Smooth muscle cell (in vitro differentiated cells): ENCODE measurements around the gene SAP130. TPM values are rescaled to one million over a fixed set of nuclear protein-coding genes. Genes with fewer than 3 reads are reported as not detected.

ENCODE experiments used
- DNase-seq: peaks from one replicate; lab custom pipeline; 2025; ENCODE audit not compliant: unreplicated experiment; lab: John Stamatoyannopoulos, UW
- H2AFZ ChIP-seq: fragments of 200-600 bp; sonication (generic); 2 replicates; pipeline ENCODE4 v1.6.0; 2016; ENCODE audit warnings: antibody characterized with exemption, low read depth, mild to moderate bottlenecking
- H3F3A ChIP-seq: fragments of 200-600 bp; sonication (generic); 2 replicates; pipeline ENCODE4 v1.6.0; 2017; ENCODE audit warnings: antibody characterized with exemption, low read depth
- H3K27ac ChIP-seq: fragments of 200-600 bp; sonication (generic); 2 replicates; pipeline ENCODE4 v1.5.1; 2016; ENCODE audit warnings: low read depth, mild to moderate bottlenecking
- H3K27me3 ChIP-seq: fragments of 200-600 bp; sonication (generic); 2 replicates; pipeline ENCODE4 v1.6.1; 2016; ENCODE audit warnings: low read depth, mild to moderate bottlenecking
- H3K36me3 ChIP-seq: fragments of 200-600 bp; sonication (generic); 2 replicates; pipeline ENCODE4 v1.5.1; 2016; ENCODE audit warnings: low read depth
- H3K4me1 ChIP-seq: fragments of 200-600 bp; sonication (generic); 2 replicates; pipeline ENCODE4 v1.5.1; 2016; ENCODE audit warnings: low read depth
- H3K4me2 ChIP-seq: fragments of 200-600 bp; sonication (generic); 2 replicates; pipeline ENCODE4 v1.6.0; 2016; ENCODE audit warnings: mild to moderate bottlenecking
- H3K4me3 ChIP-seq: fragments of 200-600 bp; sonication (generic); 2 replicates; pipeline ENCODE4 v1.5.1; 2016; ENCODE audit warnings: mild to moderate bottlenecking
- H3K79me2 ChIP-seq: fragments of 200-600 bp; sonication (generic); 2 replicates; pipeline ENCODE4 v1.6.0; 2016; ENCODE audit warnings: low read depth, mild to moderate bottlenecking
- H3K9ac ChIP-seq: fragments of 200-600 bp; sonication (generic); 2 replicates; pipeline ENCODE4 v1.6.0; 2016; ENCODE audit warnings: low read depth
- H3K9me3 ChIP-seq: fragments of 200-600 bp; sonication (generic); replicated peaks from 2 replicates; pipeline ENCODE4 v1.5.1; 2016; ENCODE audit warnings: low read depth
- H4K20me1 ChIP-seq: fragments of 200-600 bp; sonication (generic); 2 replicates; pipeline ENCODE4 v1.6.0; 2016; ENCODE audit warnings: low read depth
- CTCF ChIP-seq: fragments of 200-600 bp; sonication (generic); IDR thresholded peaks from 2 replicates; pipeline ENCODE4 v1.5.1; 2017; ENCODE audit warnings: borderline replicate concordance, mild to moderate bottlenecking, antibody characterized with exemption; ENCODE audit not compliant: insufficient read depth, poor library complexity, severe bottlenecking
- WGBS: methylation state at CpG from one replicate; pipeline ENCODE4 v1.1.7; 2016; ENCODE audit warnings: low lambda C conversion rate; 5-methylcytosine and 5-hydroxymethylcytosine counted together
- polyA plus RNA-seq: library from polyadenylated mRNA; unstranded; fragments of >200 nt; fragmentation: Nextera tagmentation; extraction: Ambion mirVana; gene quantifications from 2 replicates; pipeline ENCODE4 v1.2.1, GENCODE V29; 2016
- total RNA-seq: library from RNA; depleted of rRNA; stranded (reverse); fragments of >200 nt; gene quantifications from 2 replicates; pipeline ENCODE4 v1.2.3, GENCODE V29; 2014

The SAP130 gene
- total and polyA plus RNA-seq, 2 experiments from 2014 or later, result 15.1 to 20.5 TPM

- H3K9me3 ChIP-seq, result no peaks in the 10 kb centered on the region
- no peak for TF ChIP-seq CTCF
- no peak overlapping the region for H3K9ac ChIP-seq
- H3F3A ChIP-seq, result no peaks in the 10 kb centered on the region
- no peak overlapping the region for H3K4me3 ChIP-seq
- H4K20me1 ChIP-seq, result no peaks in the 10 kb centered on the region
- H3K27ac ChIP-seq, result no peak overlapping the region
- DNase-seq, result no peak
- H3K4me1 ChIP-seq, result no peaks in the 10 kb centered on the region
- 95% methylated on average over 6 of the region's 6 CpGs for WGBS
- H2AFZ ChIP-seq, result no peak overlapping the region
- H3K4me2 ChIP-seq, result no peak overlapping the region
- peaks cover 25% of the 10 kb centered on the region for H3K36me3 ChIP-seq
- H3K79me2 ChIP-seq, result no peaks in the 10 kb centered on the region
- H3K27me3 ChIP-seq, result no peaks in the 10 kb centered on the region
Measured at GRCh38 chr2:128008074-128008672, 19.7 kb downstream of the SAP130 start.

- H3K9ac ChIP-seq, result no peak overlapping the region
- no peaks in the 10 kb centered on the region for H3K79me2 ChIP-seq
- peaks cover 19% of the 10 kb centered on the region for H3K36me3 ChIP-seq
- no peak overlapping the region for H3K27ac ChIP-seq
- no peak overlapping the region for H2AFZ ChIP-seq
- TF ChIP-seq CTCF, result no peak
- no peaks in the 10 kb centered on the region for H4K20me1 ChIP-seq
- no peaks in the 10 kb centered on the region for H3K4me1 ChIP-seq
- no peaks in the 10 kb centered on the region for H3F3A ChIP-seq
- no peaks in the 10 kb centered on the region for H3K9me3 ChIP-seq
- WGBS, result 44% methylated on average over 2 of the region's 2 CpGs
- no peak overlapping the region for H3K4me3 ChIP-seq
- no peak for DNase-seq
- H3K27me3 ChIP-seq, result no peaks in the 10 kb centered on the region
- no peak overlapping the region for H3K4me2 ChIP-seq
Measured at GRCh38 chr2:128004509-128004908, 23.4 kb downstream of the SAP130 start.

- H3K79me2 ChIP-seq, result no peaks in the 10 kb centered on the region
- no peak for TF ChIP-seq CTCF
- H2AFZ ChIP-seq, result no peak overlapping the region
- H4K20me1 ChIP-seq, result no peaks in the 10 kb centered on the region
- no peaks in the 10 kb centered on the region for H3K9me3 ChIP-seq
- no peak overlapping the region for H3K4me2 ChIP-seq
- no peak overlapping the region for H3K9ac ChIP-seq
- no peak overlapping the region for H3K4me3 ChIP-seq
- DNase-seq, result no peak
- WGBS, result 93% methylated on average over 6 of the region's 6 CpGs
- H3F3A ChIP-seq, result no peaks in the 10 kb centered on the region
- no peaks in the 10 kb centered on the region for H3K27me3 ChIP-seq
- no peaks in the 10 kb centered on the region for H3K4me1 ChIP-seq
- H3K36me3 ChIP-seq, result peaks cover 19% of the 10 kb centered on the region
- no peak overlapping the region for H3K27ac ChIP-seq
Measured at GRCh38 chr2:128003463-128003862, 24.4 kb downstream of the SAP130 start.

- Histone ChIP-seq H3K79me2 (no peaks in the 10 kb centered on the region), H3K4me2 (no peak overlapping the region), H3K27me3 (no peaks in the 10 kb centered on the region), H3K4me1 (no peaks in the 10 kb centered on the region), H4K20me1 (no peaks in the 10 kb centered on the region), H3K9me3 (no peaks in the 10 kb centered on the region), H2AFZ (no peak overlapping the region), H3F3A (no peaks in the 10 kb centered on the region), H3K9ac (no peak overlapping the region), H3K27ac (no peak overlapping the region), H3K36me3 (peaks cover 13% of the 10 kb centered on the region), H3K4me3 (no peak overlapping the region)
- 97% methylated on average over 9 of the region's 9 CpGs for WGBS
- no peak for DNase-seq
- no peak for TF ChIP-seq CTCF
Measured at GRCh38 chr2:127996160-127996559, 31.7 kb downstream of the SAP130 start.
